SH-SY5Y (cell line): ENCODE measurements around the gene NCOA5.

Experiments
- GATA2 ChIP-seq: IDR thresholded peaks from 2 replicates; pipeline ENCODE4 v1.6.1; 2011; ENCODE audit warnings: mild to moderate bottlenecking, low read depth, low read length
- GATA3 ChIP-seq: IDR thresholded peaks from 2 replicates; pipeline ENCODE4 v1.6.1; 2011; ENCODE audit warnings: low read depth, mild to moderate bottlenecking, low read length, moderate library complexity

GRCh38 chr20:46020555-46020954 is 69.2 kb downstream of the NCOA5 start:
- TF ChIP-seq GATA2 (no peak), GATA3 (no peak)
